ENCODE measurements around the gene KLF3.

The KLF3 gene

GRCh38 chr4:38711066-38711465 is 47.1 kb downstream of the KLF3 start:
- H3K4me1 ChIP-seq (ENCODE audit: control insufficient read depth in 1 of 2, insufficient read depth in 2 of 2, low read length in 2 of 2): no peaks in the 10 kb centered on the region
- no peak overlapping the region for H3K27ac ChIP-seq (ENCODE audit: low read depth, low read length)
- no peaks in the 10 kb centered on the region for H3K36me3 ChIP-seq (ENCODE audit: control insufficient read depth in 1 of 2, insufficient read depth in 2 of 2, low read length in 2 of 2)
- no peak overlapping the region for H3K9ac ChIP-seq (ENCODE audit: low read depth in 1 of 2, low read length in 2 of 2)
- H3K9me3 ChIP-seq (ENCODE audit: control insufficient read depth in 1 of 2, low read length in 2 of 2): peaks cover 0 to 5% of the 10 kb centered on the region in 2 donors
- H3K4me3 ChIP-seq (ENCODE audit: low read depth in 1 of 2, low read length in 2 of 2): no peak overlapping the region
- H3K27me3 ChIP-seq (ENCODE audit: control insufficient read depth in 1 of 2, insufficient read depth in 2 of 2, low read length in 2 of 2): no peaks in the 10 kb centered on the region

GRCh38 chr4:38715050-38715449 is 51.1 kb downstream of the KLF3 start:
- no peaks in the 10 kb centered on the region for H3K27me3 ChIP-seq (ENCODE audit: control insufficient read depth in 1 of 2, insufficient read depth in 2 of 2, low read length in 2 of 2)
- H3K9ac ChIP-seq (ENCODE audit: low read depth in 1 of 2, low read length in 2 of 2): no peak overlapping the region
- H3K9me3 ChIP-seq (ENCODE audit: control insufficient read depth in 1 of 2, low read length in 2 of 2): peaks cover 0 to 5% of the 10 kb centered on the region in 2 donors
- H3K4me3 ChIP-seq (ENCODE audit: low read depth in 1 of 2, low read length in 2 of 2): no peak overlapping the region
- no peaks in the 10 kb centered on the region for H3K4me1 ChIP-seq (ENCODE audit: control insufficient read depth in 1 of 2, insufficient read depth in 2 of 2, low read length in 2 of 2)
- H3K36me3 ChIP-seq (ENCODE audit: control insufficient read depth in 1 of 2, insufficient read depth in 2 of 2, low read length in 2 of 2): no peaks in the 10 kb centered on the region
- no peak overlapping the region for H3K27ac ChIP-seq (ENCODE audit: low read depth, low read length)

GRCh38 chr4:38716256-38716655 is 52.3 kb downstream of the KLF3 start:
- Histone ChIP-seq H3K9me3 (ENCODE audit: control insufficient read depth in 1 of 2, low read length in 2 of 2) (peaks cover 0 to 5% of the 10 kb centered on the region in 2 donors), H3K36me3 (ENCODE audit: control insufficient read depth in 1 of 2, insufficient read depth in 2 of 2, low read length in 2 of 2) (no peaks in the 10 kb centered on the region), H3K4me1 (ENCODE audit: control insufficient read depth in 1 of 2, insufficient read depth in 2 of 2, low read length in 2 of 2) (no peaks in the 10 kb centered on the region), H3K4me3 (ENCODE audit: low read depth in 1 of 2, low read length in 2 of 2) (no peak overlapping the region), H3K27ac (ENCODE audit: low read depth, low read length) (no peak overlapping the region), H3K9ac (ENCODE audit: low read depth in 1 of 2, low read length in 2 of 2) (no peak overlapping the region), H3K27me3 (ENCODE audit: control insufficient read depth in 1 of 2, insufficient read depth in 2 of 2, low read length in 2 of 2) (no peaks in the 10 kb centered on the region)

GRCh38 chr4:38717604-38718003 is 53.6 kb downstream of the KLF3 start:
- no peak overlapping the region for H3K9ac ChIP-seq (ENCODE audit: low read depth in 1 of 2, low read length in 2 of 2)
- H3K4me1 ChIP-seq (ENCODE audit: control insufficient read depth in 1 of 2, insufficient read depth in 2 of 2, low read length in 2 of 2): no peaks in the 10 kb centered on the region
- H3K36me3 ChIP-seq (ENCODE audit: control insufficient read depth in 1 of 2, insufficient read depth in 2 of 2, low read length in 2 of 2): no peaks in the 10 kb centered on the region
- H3K27me3 ChIP-seq (ENCODE audit: control insufficient read depth in 1 of 2, insufficient read depth in 2 of 2, low read length in 2 of 2): no peaks in the 10 kb centered on the region
- H3K4me3 ChIP-seq (ENCODE audit: low read depth in 1 of 2, low read length in 2 of 2): no peak overlapping the region
- no peak overlapping the region for H3K27ac ChIP-seq (ENCODE audit: low read depth, low read length)
- no peaks in the 10 kb centered on the region for H3K9me3 ChIP-seq (ENCODE audit: control insufficient read depth in 1 of 2, low read length in 2 of 2)

GRCh38 chr4:38723114-38723513 is 59.1 kb downstream of the KLF3 start:
- Histone ChIP-seq H3K4me1 (ENCODE audit: control insufficient read depth in 1 of 2, insufficient read depth in 2 of 2, low read length in 2 of 2) (peaks cover 9 to 12% of the 10 kb centered on the region in 2 donors), H3K4me3 (ENCODE audit: low read depth in 1 of 2, low read length in 2 of 2) (no peak overlapping the region), H3K27ac (ENCODE audit: low read depth, low read length) (no peak overlapping the region), H3K9me3 (ENCODE audit: control insufficient read depth in 1 of 2, low read length in 2 of 2) (no peaks in the 10 kb centered on the region), H3K27me3 (ENCODE audit: control insufficient read depth in 1 of 2, insufficient read depth in 2 of 2, low read length in 2 of 2) (no peaks in the 10 kb centered on the region), H3K9ac (ENCODE audit: low read depth in 1 of 2, low read length in 2 of 2) (no peak overlapping the region), H3K36me3 (ENCODE audit: control insufficient read depth in 1 of 2, insufficient read depth in 2 of 2, low read length in 2 of 2) (no peaks in the 10 kb centered on the region)

GRCh38 chr4:38723726-38724474 is 59.9 kb downstream of the KLF3 start:
- H3K4me3 ChIP-seq (ENCODE audit: low read depth in 1 of 2, low read length in 2 of 2): no peak overlapping the region
- H3K27ac ChIP-seq (ENCODE audit: low read depth, low read length): no peak overlapping the region
- H3K4me1 ChIP-seq (ENCODE audit: control insufficient read depth in 1 of 2, insufficient read depth in 2 of 2, low read length in 2 of 2): peaks cover 15 to 19% of the 10 kb centered on the region in 2 donors
- H3K36me3 ChIP-seq (ENCODE audit: control insufficient read depth in 1 of 2, insufficient read depth in 2 of 2, low read length in 2 of 2): no peaks in the 10 kb centered on the region
- no peaks in the 10 kb centered on the region for H3K9me3 ChIP-seq (ENCODE audit: control insufficient read depth in 1 of 2, low read length in 2 of 2)
- no peak overlapping the region for H3K9ac ChIP-seq (ENCODE audit: low read depth in 1 of 2, low read length in 2 of 2)
- H3K27me3 ChIP-seq (ENCODE audit: control insufficient read depth in 1 of 2, insufficient read depth in 2 of 2, low read length in 2 of 2): no peaks in the 10 kb centered on the region

GRCh38 chr4:38724475-38724808 is 60.4 kb downstream of the KLF3 start:
- Histone ChIP-seq H3K27ac (ENCODE audit: low read depth, low read length) (no peak overlapping the region), H3K4me1 (ENCODE audit: control insufficient read depth in 1 of 2, insufficient read depth in 2 of 2, low read length in 2 of 2) (peaks cover 19 to 23% of the 10 kb centered on the region in 2 donors), H3K4me3 (ENCODE audit: low read depth in 1 of 2, low read length in 2 of 2) (no peak overlapping the region), H3K9ac (ENCODE audit: low read depth in 1 of 2, low read length in 2 of 2) (no peak overlapping the region), H3K9me3 (ENCODE audit: control insufficient read depth in 1 of 2, low read length in 2 of 2) (no peaks in the 10 kb centered on the region), H3K36me3 (ENCODE audit: control insufficient read depth in 1 of 2, insufficient read depth in 2 of 2, low read length in 2 of 2) (no peaks in the 10 kb centered on the region), H3K27me3 (ENCODE audit: control insufficient read depth in 1 of 2, insufficient read depth in 2 of 2, low read length in 2 of 2) (no peaks in the 10 kb centered on the region)

GRCh38 chr4:38728631-38729141 is 64.7 kb downstream of the KLF3 start:
- H3K27me3 ChIP-seq (ENCODE audit: control insufficient read depth in 1 of 2, insufficient read depth in 2 of 2, low read length in 2 of 2): no peaks in the 10 kb centered on the region
- H3K4me1 ChIP-seq (ENCODE audit: control insufficient read depth in 1 of 2, insufficient read depth in 2 of 2, low read length in 2 of 2): peaks cover 30 to 34% of the 10 kb centered on the region in 2 donors
- H3K9me3 ChIP-seq (ENCODE audit: control insufficient read depth in 1 of 2, low read length in 2 of 2): no peaks in the 10 kb centered on the region
- H3K27ac ChIP-seq (ENCODE audit: low read depth, low read length): peak overlapping the region; percentile 43
- no peaks in the 10 kb centered on the region for H3K36me3 ChIP-seq (ENCODE audit: control insufficient read depth in 1 of 2, insufficient read depth in 2 of 2, low read length in 2 of 2)
- peak overlapping the region in 1 of 2 donors; percentile 14 for H3K9ac ChIP-seq (ENCODE audit: low read depth in 1 of 2, low read length in 2 of 2)
- H3K4me3 ChIP-seq (ENCODE audit: low read depth in 1 of 2, low read length in 2 of 2): no peak overlapping the region

- no peaks in the 10 kb centered on the region for H3K9me3 ChIP-seq (ENCODE audit: control insufficient read depth in 1 of 2, low read length in 2 of 2)
- H3K36me3 ChIP-seq (ENCODE audit: control insufficient read depth in 1 of 2, insufficient read depth in 2 of 2, low read length in 2 of 2): no peaks in the 10 kb centered on the region
- no peak overlapping the region for H3K4me3 ChIP-seq (ENCODE audit: low read depth in 1 of 2, low read length in 2 of 2)
- H3K4me1 ChIP-seq (ENCODE audit: control insufficient read depth in 1 of 2, insufficient read depth in 2 of 2, low read length in 2 of 2): peaks cover 24 to 28% of the 10 kb centered on the region in 2 donors
- no peaks in the 10 kb centered on the region for H3K27me3 ChIP-seq (ENCODE audit: control insufficient read depth in 1 of 2, insufficient read depth in 2 of 2, low read length in 2 of 2)
- no peak overlapping the region for H3K27ac ChIP-seq (ENCODE audit: low read depth, low read length)
- peak overlapping the region in 1 of 2 donors; percentile 25 for H3K9ac ChIP-seq (ENCODE audit: low read depth in 1 of 2, low read length in 2 of 2)
Observed at GRCh38 chr4:38730493-38730829, 66.5 kb downstream of the KLF3 start.

GRCh38 chr4:38730830-38731646 is 67.0 kb downstream of the KLF3 start:
- Histone ChIP-seq H3K9ac (ENCODE audit: low read depth in 1 of 2, low read length in 2 of 2) (peak overlapping the region in 1 of 2 donors; percentile 25), H3K27me3 (ENCODE audit: control insufficient read depth in 1 of 2, insufficient read depth in 2 of 2, low read length in 2 of 2) (no peaks in the 10 kb centered on the region), H3K9me3 (ENCODE audit: control insufficient read depth in 1 of 2, low read length in 2 of 2) (no peaks in the 10 kb centered on the region), H3K4me1 (ENCODE audit: control insufficient read depth in 1 of 2, insufficient read depth in 2 of 2, low read length in 2 of 2) (peaks cover 24 to 28% of the 10 kb centered on the region in 2 donors), H3K27ac (ENCODE audit: low read depth, low read length) (no peak overlapping the region), H3K36me3 (ENCODE audit: control insufficient read depth in 1 of 2, insufficient read depth in 2 of 2, low read length in 2 of 2) (no peaks in the 10 kb centered on the region), H3K4me3 (ENCODE audit: low read depth in 1 of 2, low read length in 2 of 2) (peak overlapping the region in 1 of 2 donors; percentile 29)

All from duodenal mucosa (tissue), 2 donors.